Spleen (tissue), 11 donors: Measurements from ENCODE around the gene DPP4. TPM values are rescaled to one million over a fixed set of nuclear protein-coding genes. Genes with fewer than 3 reads are reported as not detected.

Experiments
- DNase-seq: peaks from one replicate; pipeline ENCODE4 v3.0.0-alpha.2; 2020
- H3K27ac ChIP-seq, 8 donors: fragments of 200-600 bp; sonication (generic) in 7 of 8; 1 replicate in 4 of 8; 2 replicates in 4 of 8; pipeline versions ENCODE4 v1.5.0 to v1.8.0; 2016 to 2021; ENCODE audit warnings: inconsistent platforms in 4 of 8, mild to moderate bottlenecking in 4 of 8, moderate library complexity in 1 of 8
- H3K27me3 ChIP-seq, 7 donors: fragments of 200-600 bp; sonication (generic) in 6 of 7; replicated peaks in 1 of 7; 1 replicate in 4 of 7; 2 replicates in 3 of 7; pipeline versions ENCODE4 v1.5.0 to v1.8.0; 2016 to 2021; ENCODE audit warnings: inconsistent platforms in 3 of 7, mild to moderate bottlenecking in 1 of 7
- H3K36me3 ChIP-seq, 6 donors: fragments of 200-600 bp; sonication (generic) in 5 of 6; 1 replicate in 4 of 6; 2 replicates in 2 of 6; pipeline versions ENCODE4 v1.5.0 to v1.8.0; 2016 to 2021; ENCODE audit warnings: inconsistent platforms in 2 of 6
- H3K4me1 ChIP-seq, 6 donors: fragments of 200-600 bp; sonication (generic) in 5 of 6; 1 replicate in 3 of 6; 2 replicates in 3 of 6; pipeline versions ENCODE4 v1.5.0 to v1.8.0; 2016 to 2021; ENCODE audit warnings: inconsistent platforms in 3 of 6
- H3K4me3 ChIP-seq, 8 donors: fragments of 200-600 bp; sonication (generic) in 7 of 8; 1 replicate in 4 of 8; 2 replicates in 4 of 8; pipeline versions ENCODE4 v1.5.0 to v1.8.0; 2016 to 2021; ENCODE audit warnings: inconsistent platforms in 4 of 8, mild to moderate bottlenecking in 4 of 8, moderate library complexity in 2 of 8
- H3K9me3 ChIP-seq, 8 donors: fragments of 200-600 bp; sonication (generic) in 7 of 8; 1 replicate in 4 of 8; 2 replicates in 4 of 8; pipeline versions ENCODE4 v1.5.0 to v1.8.0; 2016 to 2021; ENCODE audit warnings: inconsistent platforms in 4 of 8
- POLR2A ChIP-seq, 3 donors: fragments of 450-650 bp; IDR thresholded peaks; one replicate each; pipeline ENCODE4 v1.5.1; 2017; ENCODE audit warnings: antibody characterized with exemption in 3 of 3, mild to moderate bottlenecking in 1 of 3
- POLR2AphosphoS5 ChIP-seq, 3 donors: sonication (generic); formaldehyde crosslinking; IDR thresholded peaks; one replicate each; pipeline ENCODE4 v1.5.1; 2017; ENCODE audit warnings: antibody characterized with exemption in 3 of 3
- WGBS, 5 donors: extraction: QIAGEN DNeasy Blood & Tissue Kit in 3 of 5; methylation state at CpG; one replicate each; pipeline versions ENCODE4 v1.1.5 to v1.1.7; 2013 to 2018; 5-methylcytosine and 5-hydroxymethylcytosine counted together
- intact Hi-C: fragments of 100-400 bp; cut with DNase I; formaldehyde crosslinking; loops from one replicate; pipeline ENCODE4 v1.15.0; 2023; ENCODE audit warnings: low total_unique reads
- polyA plus RNA-seq, 3 donors: library from polyadenylated mRNA; stranded (reverse); fragments of 200-250 nt; gene quantifications; one replicate each; pipeline ENCODE4 v1.2.1, GENCODE V29; 2013
- small RNA-seq, 4 donors: library from RNA; depleted of rRNA; stranded (forward); fragments of <200 nt; gene quantifications; one replicate each; pipeline ENCODE3, GENCODE V24; 2016
- total RNA-seq, 7 donors: library from RNA; depleted of rRNA in 3 of 7; stranded (reverse); fragments of >200 nt in 3 of 7; fragmentation: NEBNext Ultra II Directional in 4 of 7; extraction: Animal tissue kit (Norgen Biotek cat#: 25700) in 4 of 7; gene quantifications; one replicate each; pipeline versions ENCODE4 v1.1.0 to v1.2.1, GENCODE V29; 2016 to 2021
- TF ChIP-seq, protein P1 (sequence below), 11 experiments: fragments of 200-600 bp in 7 of 11; fragments of 450-650 bp in 4 of 11; sonication (generic) in 4 of 11; IDR thresholded peaks in 8 of 11; conservative IDR thresholded peaks in 3 of 11; 1 replicate in 7 of 11; 2 replicates in 4 of 11; pipeline versions ENCODE4 v1.4.0 to v1.8.0; 2016 to 2021; ENCODE audit warnings: antibody characterized with exemption in 11 of 11, inconsistent platforms in 4 of 11, mild to moderate bottlenecking in 1 of 11
- donor health status: healthy with polysubstance abuse.
- donor health status: DM: no; HTN: no; CAD: no; lungs with moderate emphysema.
- donor health status: DM: no; HTN: no; CAD: no.
- donor health status: Bipolar disorder and iron deficiency.
- donor health status: healthy.
- donor health status: DM: no; HTN: no; CAD: no.
- donor health status: DM: yes; HTN: yes; CAD: no.

Gene DPP4
- total and polyA plus RNA-seq, 10 donors = 1.3 to 28.6 (median 18.4) TPM

DNA sequence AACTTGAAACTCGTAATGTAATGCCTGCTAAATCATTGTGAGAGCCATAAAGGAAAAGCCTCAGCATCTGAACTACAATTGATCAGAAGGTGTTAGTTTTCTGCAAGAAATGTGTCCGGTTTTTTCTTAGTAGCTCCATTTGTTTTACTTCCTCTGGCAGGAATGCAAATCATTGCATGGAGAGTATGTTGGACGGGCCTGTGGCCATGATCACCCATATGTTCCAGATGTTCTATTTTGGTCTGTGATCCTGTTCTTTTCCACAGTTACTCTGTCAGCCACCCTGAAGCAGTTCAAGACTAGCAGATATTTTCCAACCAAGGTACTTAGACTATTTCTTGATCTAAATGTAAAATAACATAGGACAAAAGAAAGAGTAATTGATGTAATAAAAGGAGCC is 126.6 kb downstream of the DPP4 start:
- 65 to 83% (median 76%) methylated on average over 3 of the region's 3 CpGs for WGBS, 5 donors
- Histone ChIP-seq H3K27ac (no peak overlapping the region), H3K36me3 (no peaks in the 10 kb centered on the region), H3K4me3 (no peak overlapping the region), H3K4me1 (peaks cover 0 to 18% (median 2%) of the 10 kb centered on the region in 6 donors), H3K9me3 (no peaks in the 10 kb centered on the region), H3K27me3 (no peaks in the 10 kb centered on the region)
- no peak for TF ChIP-seq POLR2AphosphoS5 (IDR thresholded peaks at IDR 0.05)
- no peak for TF ChIP-seq POLR2A (IDR thresholded peaks at IDR 0.05)
- TF ChIP-seq, protein P1, sequence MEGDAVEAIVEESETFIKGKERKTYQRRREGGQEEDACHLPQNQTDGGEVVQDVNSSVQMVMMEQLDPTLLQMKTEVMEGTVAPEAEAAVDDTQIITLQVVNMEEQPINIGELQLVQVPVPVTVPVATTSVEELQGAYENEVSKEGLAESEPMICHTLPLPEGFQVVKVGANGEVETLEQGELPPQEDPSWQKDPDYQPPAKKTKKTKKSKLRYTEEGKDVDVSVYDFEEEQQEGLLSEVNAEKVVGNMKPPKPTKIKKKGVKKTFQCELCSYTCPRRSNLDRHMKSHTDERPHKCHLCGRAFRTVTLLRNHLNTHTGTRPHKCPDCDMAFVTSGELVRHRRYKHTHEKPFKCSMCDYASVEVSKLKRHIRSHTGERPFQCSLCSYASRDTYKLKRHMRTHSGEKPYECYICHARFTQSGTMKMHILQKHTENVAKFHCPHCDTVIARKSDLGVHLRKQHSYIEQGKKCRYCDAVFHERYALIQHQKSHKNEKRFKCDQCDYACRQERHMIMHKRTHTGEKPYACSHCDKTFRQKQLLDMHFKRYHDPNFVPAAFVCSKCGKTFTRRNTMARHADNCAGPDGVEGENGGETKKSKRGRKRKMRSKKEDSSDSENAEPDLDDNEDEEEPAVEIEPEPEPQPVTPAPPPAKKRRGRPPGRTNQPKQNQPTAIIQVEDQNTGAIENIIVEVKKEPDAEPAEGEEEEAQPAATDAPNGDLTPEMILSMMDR (IDR thresholded peaks at IDR 0.05 in 8 of 11, conservative IDR thresholded peaks at IDR 0.05 in 3 of 11) = no peak
- intact Hi-C loops = loop anchor here (5.0 kb wide), 1 partner anchor 360 kb away; no protein-coding TSS in a partner anchor
- no peak for DNase-seq

DNA sequence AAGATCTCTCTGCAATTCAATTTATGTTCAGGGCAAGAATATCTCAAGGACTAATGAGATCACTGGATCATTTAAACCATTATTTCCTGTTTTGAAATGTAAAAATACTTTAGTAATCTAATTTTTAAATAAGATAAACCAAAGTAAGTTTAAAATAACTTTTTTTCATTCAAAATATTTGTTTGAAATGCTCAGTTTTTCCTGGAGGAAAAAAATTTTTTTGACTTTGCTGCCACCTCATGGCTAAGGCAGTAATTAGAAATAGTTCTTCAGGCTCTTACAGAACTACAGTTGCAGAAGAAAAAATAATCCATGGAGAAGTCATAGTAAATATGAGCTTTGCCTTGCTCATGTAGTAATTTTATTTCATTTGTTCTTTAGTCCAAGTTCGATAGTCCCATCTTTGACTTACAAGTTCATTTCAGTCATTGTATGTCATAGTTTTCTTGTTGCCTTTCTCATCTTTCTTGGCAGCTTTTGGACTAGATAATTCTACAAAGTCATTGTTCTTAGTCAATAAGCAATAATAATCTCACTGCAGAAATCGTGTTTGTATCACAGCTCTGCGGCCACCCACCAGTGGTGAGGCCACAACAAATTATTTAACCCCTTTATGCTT is 127.4 kb downstream of the DPP4 start:
- DNase-seq = no peak
- intact Hi-C loops = loop anchor here (5.0 kb wide), 1 partner anchor 359 kb away; no protein-coding TSS in a partner anchor
- Histone ChIP-seq H3K9me3 (no peaks in the 10 kb centered on the region), H3K27me3 (no peaks in the 10 kb centered on the region), H3K27ac (no peak overlapping the region), H3K36me3 (no peaks in the 10 kb centered on the region), H3K4me1 (peaks cover 0 to 10% (median 2%) of the 10 kb centered on the region in 6 donors), H3K4me3 (no peak overlapping the region)
- 19 to 32% (median 24%) methylated on average over 3 of the region's 3 CpGs for WGBS, 5 donors
- no peak for TF ChIP-seq POLR2A (IDR thresholded peaks at IDR 0.05)
- TF ChIP-seq, protein P1 (IDR thresholded peaks at IDR 0.05 in 8 of 11, conservative IDR thresholded peaks at IDR 0.05 in 3 of 11) = peak in 7 of 11 experiments; percentile 39 to 60 (median 55)

DNA sequence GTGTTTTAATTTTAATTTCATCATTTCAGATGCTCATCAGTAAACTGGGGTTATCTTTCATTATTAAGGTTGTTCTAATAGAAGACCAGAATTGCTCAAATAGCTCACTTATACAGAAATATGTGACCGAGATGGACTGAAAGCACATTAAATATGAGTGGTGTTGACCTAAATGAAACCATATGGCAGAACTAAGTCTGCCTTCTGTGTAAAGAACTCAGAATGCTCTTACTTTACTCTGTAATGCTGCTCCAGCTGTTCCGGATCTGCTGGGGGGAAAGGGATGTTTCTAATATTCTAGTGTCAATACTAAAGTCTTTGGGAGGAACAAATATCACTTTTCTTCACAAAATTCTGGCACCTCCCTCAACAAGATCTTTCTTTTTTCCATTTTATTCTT is 131.0 kb downstream of the DPP4 start:
- DNase-seq = no peak
- Histone ChIP-seq H3K9me3 (no peaks in the 10 kb centered on the region), H3K4me3 (no peak overlapping the region), H3K4me1 (peaks cover 0 to 9% (median 2%) of the 10 kb centered on the region in 6 donors), H3K36me3 (no peaks in the 10 kb centered on the region), H3K27ac (no peak overlapping the region), H3K27me3 (no peaks in the 10 kb centered on the region)
- WGBS, 5 donors = 70 to 87% (median 78%) methylated on average over 2 of the region's 2 CpGs
- intact Hi-C loops = no loop called here
- TF ChIP-seq POLR2AphosphoS5 (IDR thresholded peaks at IDR 0.05) (no peak), POLR2A (IDR thresholded peaks at IDR 0.05) (no peak)
- TF ChIP-seq, protein P1 (IDR thresholded peaks at IDR 0.05 in 8 of 11, conservative IDR thresholded peaks at IDR 0.05 in 3 of 11) = no peak

Small RNA genes lying within 50 kb of the gene (small RNA-seq; reads per million reads assigned to genes)
- gene TIMM8AP1 = 0 reads per million in 4 donors

Other genes starting within 250 kb of the DPP4 start
- not detected for gene GCG, start 78.0 kb upstream of the DPP4 start, total RNA-seq
- under 1 TPM in 2 of 3 donors, not detected in 1; 0.21 to 0.28 TPM for gene GCG, start 78.0 kb upstream of the DPP4 start, polyA plus RNA-seq
- gene FAP, start 169.2 kb upstream of the DPP4 start, total RNA-seq = 10 to 100 TPM in 1 of 7 donors, 1 to 10 TPM in 3, under 1 TPM in 3; 0.82 to 11.8 (median 1.0) TPM
- 1 to 10 TPM in 2 of 3 donors, under 1 TPM in 1; 0.89 to 1.9 (median 1.5) TPM for gene FAP, start 169.2 kb upstream of the DPP4 start, polyA plus RNA-seq
- 10 to 100 TPM; 30.4 to 53.8 (median 44.7) TPM for gene IFIH1, start 244.5 kb upstream of the DPP4 start, total RNA-seq
- 10 to 100 TPM; 13.2 to 18.6 (median 16.3) TPM for gene IFIH1, start 244.5 kb upstream of the DPP4 start, polyA plus RNA-seq